NCI-H748 (cell line): Measurements from ENCODE around the gene ZNF318.
"Not testable (repeated sequence)": the region's sequence is repeated elsewhere in the genome, so short reads cannot be mapped to it uniquely, and the experiment has no call there.

Experiments used
- DNase-seq: peaks from one replicate; lab custom pipeline; 2025; ENCODE audit not compliant: unreplicated experiment; lab: John Stamatoyannopoulos, UW

Gene ZNF318

DNA sequence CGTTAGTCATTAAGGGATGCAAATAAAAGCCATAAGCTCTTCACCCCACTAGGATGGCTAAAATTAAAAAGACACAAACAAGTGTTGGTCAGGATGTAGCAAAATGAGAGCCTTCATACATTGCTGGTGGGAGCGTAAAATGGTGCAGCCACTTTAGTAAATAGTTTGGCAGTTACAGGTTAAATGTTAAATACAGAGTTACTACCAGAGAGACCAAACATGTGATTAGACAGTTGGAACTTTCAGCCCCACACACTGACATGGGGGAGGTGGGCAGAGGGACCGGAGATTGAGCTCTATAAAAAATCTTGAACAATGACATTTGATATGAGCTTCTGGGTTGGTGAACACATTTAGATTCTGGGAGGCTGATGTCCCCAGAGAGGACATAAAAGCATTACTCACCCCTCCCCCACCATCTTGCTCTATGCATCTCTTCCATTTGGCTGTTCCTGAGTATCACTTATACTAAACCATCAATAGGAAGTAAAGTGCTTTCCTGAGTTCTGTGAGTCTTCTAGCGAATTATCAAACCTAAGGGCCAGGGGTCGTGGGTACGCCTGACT lies 20.4 kb upstream of the ZNF318 start:
- no peak for DNase-seq

DNA sequence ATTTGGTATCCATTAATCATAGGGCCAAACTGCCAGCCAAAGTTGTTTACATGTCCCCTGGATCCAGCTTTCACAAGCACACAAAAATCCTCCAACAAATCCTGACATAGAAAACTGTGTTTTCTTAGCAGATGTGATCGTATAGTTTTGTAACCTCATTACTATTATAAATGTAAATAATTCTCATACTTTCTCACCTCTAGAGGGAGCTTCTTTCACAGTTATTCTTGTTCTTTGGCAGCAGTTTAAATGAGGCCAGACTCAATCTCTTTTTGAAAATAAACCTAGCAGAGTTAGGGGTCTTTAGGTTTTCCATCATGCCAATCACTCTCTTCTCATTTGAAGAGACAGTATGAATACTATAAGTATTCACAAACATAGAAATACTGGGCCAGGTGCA lies 17.0 kb upstream of the ZNF318 start:
- DNase-seq, result peak; percentile 71

DNA sequence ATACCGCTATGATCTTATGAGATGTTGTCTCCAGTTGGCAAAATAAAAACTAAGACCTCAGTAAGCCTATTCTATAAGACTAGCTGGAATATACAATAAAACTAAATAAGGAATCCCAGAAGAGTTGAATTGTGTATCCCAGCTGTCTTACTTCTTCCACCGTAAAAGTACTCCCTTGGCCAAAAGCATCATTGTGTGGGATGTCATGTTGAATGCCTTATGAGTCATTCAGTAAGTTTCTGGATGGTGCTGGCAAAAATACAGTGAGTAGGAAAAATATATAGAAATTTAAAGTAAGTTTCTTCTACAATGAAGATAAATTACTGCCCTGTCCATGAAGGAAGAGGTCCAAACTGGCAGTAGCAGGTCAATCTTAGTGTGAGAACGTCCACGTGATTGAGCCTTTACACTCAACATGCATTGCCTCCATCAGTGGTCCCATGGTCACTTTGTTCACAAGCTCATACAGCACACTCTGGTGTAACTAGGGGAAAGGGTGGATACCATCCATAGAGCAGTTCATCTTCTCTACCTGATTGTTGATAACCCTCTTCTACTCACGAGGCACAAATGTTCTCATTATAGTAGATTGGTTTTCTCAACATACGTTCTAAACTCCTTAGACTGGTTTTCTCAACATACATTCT lies 13.7 kb upstream of the ZNF318 start:
- no peak for DNase-seq

DNA sequence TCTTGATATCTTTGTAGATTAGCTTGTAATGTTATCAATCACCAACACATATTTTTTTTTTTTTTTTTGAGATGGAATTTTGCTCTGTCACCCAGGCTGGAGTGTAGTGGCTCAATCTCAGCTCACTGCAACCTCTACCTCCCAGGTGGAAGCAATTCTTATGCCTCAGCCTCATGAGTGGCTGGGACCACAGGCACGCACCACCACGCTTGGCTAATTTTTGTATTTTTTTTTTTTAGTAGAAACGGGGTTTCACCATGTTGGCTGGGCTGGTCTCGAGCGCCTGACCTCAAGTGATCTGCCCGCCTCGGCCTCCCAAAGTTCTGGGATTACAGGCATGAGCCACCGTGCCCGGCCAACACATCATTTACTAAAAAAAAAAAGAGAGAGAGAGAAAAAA lies 11.4 kb upstream of the ZNF318 start:
- DNase-seq, result not testable (repeated sequence)

DNA sequence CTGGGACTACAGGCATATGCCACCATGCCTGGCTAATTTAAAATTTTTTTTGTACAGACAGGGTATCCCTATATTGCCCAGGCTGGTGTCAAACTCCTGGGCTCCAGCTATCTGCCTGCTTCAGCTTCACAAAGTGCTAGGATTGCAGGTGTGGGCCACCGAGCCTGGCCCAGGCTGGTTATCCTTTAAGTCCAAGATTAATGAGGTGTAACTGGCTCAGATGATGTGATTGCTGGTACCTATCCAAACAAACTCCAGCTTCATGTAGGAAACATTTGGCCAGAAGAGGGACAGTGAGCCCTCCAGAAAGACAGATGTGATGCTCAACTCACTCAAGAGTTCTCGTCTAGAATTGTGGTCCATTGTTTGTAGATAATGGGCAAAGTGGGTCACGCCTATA lies 9.2 kb upstream of the ZNF318 start:
- no peak for DNase-seq

DNA sequence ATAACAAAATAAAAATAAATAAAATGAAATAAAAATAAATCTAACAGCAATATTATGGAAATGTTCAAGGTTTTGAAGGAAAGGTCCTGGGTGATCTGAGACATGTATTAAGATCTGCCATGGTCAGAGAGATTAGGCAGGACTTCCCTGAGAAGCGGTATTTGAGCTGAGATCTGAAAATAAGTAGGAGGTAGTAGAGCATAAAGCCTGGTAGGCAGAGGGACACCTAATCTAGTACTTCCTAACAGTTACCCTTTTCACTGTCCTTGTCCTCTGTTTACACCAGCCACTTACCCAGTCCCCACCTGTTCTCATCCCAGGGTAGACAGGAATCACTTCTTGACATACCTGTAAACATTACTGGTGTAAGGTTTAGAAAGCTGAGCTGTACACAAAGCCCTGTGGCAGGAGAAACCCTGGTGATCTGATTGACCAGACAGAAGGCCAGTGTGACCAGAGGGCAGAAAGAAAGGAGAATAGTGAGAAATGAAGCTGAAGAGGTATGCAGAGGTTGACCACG lies 8.3 kb upstream of the ZNF318 start:
- no peak for DNase-seq

DNA sequence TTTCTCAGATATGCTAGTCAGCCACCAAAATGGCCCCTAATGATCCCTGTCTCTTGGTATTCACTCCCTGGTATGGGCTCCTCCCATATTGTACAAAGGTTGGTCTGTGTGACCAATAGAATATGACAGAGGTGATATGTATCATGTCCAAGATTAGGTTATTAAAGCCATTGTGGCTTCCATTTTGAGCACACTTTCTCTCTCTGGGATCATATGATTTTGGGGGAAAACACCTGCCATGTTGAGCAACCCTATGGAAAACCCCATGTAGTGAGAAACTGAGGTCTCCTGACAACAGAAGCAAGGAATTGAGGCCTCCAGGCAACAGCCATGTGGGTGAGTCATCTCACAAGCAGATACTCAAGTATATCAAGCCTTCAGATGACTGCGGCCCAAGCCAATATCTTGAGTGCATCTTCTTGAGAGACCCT lies 7.1 kb upstream of the ZNF318 start:
- DNase-seq, result no peak

DNA sequence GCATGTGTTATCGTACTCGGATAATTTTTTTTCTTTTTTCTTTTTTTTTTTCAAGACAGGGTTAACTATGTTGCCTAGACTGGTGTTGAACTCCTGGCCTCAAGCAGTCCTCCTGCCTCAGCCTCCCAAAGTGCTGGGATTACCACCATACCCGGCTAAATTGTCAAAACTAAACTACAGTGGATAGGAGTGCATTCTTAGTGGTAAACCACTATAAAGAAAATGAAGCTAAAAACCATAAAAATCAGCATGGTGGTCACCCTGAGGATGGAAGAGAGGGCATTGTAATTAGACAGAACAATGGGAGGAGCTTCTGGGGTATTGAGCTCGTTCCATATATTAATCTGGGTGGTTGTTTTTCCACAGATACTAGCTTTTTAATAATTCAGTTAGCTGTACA lies 6.2 kb upstream of the ZNF318 start:
- DNase-seq, result no peak

DNA sequence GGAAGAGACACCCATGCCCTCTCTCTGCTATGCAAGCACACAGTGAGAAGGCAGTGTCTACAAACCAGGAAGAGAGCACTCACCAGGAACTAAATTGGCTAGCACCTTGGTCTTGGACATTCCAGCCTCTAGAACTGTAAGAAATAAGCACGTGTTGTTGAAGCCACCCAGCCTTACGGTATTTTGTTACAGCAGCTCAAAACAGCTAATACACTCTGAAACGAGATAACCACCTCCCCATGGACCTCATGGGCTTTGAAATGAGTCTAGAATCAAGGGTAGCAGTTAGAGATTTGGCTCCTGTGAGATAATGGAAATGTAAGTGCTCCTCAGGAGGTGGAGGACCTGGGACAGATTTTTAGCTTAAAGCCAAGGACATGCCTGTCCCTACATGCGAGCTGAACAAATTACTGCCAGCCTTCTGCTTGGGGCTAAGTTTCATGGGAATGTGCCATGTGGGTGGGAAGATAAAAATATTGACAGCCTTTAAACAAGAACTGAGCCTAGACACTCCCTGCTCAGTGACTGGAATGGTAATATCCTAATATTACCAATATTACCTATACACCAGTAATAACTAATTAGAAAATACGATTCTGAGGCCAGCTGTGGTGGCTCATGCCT lies 3.9 kb upstream of the ZNF318 start:
- no peak for DNase-seq

DNA sequence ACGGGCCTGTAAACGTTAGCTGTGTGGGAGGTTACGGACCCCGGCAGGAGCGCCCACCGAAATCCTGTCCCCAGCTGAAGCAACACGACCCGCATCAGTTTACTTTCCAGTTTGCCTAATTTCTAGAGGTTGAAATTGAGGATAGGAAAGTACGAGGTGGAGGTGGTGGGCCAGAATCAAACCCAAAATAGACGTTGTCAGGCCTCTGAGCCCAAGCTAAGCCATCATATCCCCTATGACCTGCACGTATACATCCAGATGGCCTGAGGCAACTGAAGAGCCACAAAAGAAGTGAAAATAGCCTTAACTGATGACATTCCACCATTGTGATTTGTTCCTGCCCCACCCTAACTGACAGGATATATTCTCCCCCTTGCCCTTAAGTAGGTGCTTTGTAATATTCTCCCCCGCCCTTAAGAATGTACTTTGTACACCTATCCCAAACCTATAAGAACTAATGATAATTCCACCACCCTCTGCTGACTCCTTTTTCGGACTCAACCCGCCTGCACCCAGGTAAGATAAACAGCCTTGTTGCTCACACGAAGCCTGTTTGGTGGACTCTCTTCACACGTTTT lies 645 bp upstream of the ZNF318 start:
- DNase-seq, result not testable (repeated sequence)

DNA sequence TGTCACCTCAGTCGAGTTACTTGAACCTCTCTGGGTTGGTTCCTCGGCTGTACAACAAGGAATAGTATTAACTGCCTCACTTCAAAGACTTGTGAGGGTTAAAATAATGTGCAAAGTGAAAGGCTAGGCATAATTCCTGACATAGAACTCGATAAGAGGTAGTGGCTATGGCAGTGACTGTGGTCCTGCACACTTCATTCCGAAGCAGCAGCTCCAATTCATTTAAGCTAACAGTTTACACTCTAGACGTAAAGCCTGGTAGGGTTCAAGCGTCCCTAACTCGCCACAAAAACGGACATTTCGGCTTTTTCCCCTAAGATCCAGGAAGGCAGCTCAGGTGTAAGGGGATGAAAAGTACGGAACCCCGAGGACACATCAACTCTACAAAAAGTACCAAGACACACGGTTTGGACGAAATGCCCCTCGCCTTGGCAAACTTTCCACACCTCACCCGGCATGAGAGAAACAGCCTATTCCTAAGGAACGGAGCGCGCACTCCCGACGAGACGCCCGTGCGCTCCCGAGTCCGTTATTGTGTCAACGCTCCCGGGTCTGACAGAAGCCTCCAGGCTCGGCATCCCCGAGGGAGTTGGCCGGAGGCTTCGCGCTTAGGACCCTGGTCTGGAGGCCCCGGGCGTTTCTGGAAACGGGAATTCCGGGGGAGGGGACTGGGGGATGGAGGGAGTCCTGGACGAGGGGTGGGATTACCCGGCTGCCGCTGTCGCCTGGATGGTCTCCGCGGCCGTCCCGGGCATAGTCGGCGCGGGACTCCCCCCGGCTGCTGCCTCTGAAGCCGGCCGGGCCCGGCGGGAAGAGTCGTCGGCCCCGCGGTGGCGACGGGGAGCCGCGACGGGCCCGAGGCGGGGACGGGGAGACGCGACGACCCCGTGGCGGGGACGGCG lies 937 bp downstream of the ZNF318 start:
- peak; percentile 71 for DNase-seq

DNA sequence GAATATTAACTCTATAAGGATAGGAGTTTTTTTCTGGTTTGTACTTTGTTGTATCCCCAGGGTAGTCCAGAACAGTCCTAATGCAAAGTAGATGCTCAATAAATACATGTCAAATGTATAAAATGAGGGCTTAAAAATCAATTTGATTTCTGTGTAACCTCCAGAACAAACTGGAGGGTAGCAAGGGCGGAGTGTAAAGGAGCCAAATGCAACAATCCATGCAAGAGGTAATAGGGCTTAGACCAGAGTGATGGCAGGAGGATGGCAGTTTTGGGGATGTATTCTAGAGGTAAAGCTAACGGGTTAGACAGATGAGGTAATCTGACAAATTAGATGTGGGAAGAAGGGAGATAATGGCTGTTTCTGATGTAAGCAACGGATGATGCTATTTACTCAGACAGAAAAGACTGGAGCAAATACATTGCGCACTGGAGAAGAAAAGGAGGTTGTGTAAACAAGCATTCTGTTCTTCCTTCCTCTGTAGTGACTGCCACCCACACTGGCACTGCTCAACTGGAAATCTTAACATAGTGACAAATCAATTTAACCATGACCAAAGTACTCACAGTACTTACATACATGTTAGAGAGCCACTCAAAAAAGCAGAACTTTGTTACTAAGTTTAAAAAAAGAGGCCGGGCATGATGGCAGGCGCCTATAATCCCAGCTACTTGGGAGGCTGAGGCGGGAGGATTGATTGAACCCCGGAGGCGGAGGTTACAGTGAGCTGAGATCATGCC lies 2.0 kb downstream of the ZNF318 start:
- DNase-seq, result peak; percentile 20

DNA sequence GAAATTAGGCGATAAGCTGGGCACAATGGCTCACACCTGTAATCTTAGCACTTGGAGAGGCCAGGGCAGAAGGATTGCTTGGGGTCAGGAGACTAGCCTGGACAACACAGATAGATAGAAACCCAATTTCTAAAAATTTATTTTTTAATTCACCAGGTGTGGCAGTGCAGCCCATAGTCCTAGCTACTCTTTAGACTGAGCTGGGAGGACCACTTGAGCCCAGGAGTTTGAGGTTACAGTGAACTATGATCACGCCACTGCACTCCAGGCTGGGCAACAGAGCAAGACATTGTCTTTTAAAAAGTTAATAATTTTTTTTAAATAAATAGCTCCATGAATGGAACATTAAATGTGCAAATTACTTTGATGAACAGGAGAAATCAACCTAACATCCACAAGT lies 8.2 kb downstream of the ZNF318 start:
- no peak for DNase-seq

DNA sequence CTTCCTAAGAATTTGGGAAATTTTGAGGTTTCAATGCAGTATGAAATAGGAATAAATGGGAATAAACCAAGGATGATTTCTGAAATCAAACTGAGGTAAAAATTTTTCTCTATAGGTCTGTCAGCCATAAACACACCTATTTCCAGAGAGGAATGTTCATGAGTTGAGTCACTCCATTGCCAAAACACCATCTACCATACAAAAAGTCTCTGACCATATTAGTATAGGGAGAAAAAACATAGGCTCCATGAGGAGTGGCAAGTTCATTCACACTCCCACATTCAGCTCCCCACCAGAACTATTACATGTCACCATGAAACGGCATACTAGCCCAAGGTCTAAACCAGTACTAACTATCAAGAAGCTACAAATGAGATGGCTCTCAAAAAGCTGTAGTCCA lies 9.6 kb downstream of the ZNF318 start:
- no peak for DNase-seq

DNA sequence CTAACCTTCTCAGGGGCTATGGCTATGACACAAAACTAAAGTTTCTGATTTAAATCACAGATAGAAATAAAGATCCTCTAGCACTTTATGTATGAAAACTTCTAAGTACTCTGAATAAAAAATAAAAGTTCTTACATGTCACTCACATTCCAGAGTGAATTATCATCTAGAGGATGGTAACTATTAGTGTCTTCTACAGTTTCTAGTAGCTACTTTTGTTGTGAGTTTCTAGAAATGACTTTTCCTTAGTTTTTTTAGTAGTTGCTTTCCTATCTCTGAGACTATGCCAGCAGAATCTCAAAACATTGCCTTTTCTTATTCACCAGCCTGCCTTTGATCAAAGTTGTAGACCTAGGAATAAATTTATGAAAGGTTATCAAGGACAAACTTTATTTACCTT lies 10.1 kb downstream of the ZNF318 start:
- no peak for DNase-seq

DNA sequence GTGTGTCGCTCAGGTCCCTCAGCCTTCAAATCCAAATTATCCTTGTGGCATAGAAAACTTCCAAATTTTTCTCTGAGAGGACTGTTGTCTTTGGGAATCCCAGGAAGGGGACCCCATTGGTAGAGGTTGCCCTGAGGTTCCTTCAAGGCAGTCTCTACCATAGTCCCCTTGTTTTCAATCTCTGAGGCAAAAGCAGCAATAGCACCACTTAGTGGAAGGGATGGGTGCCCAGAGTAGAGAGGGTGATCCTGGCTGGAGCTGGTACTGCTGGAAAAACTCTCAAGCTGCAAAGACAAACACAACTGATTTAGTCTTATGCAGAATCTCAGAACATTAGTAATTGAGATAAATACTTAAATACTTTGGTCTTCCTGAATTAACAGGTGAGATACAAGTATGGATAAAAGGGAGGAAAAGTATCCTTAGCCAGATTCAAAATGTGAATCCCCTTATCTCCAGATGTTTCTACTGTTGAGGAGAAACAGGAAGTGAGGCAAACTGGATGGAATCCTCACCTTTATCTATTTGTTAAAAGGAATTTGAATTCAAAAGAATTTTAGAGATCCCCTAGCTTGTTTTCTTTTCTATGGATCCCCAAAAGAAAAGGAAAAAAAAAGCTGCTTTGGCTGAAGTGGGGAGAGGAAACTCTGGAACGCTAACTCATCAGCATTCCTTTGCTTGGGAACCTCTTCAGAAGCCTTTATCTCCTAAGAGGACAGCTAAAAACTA lies 13.4 kb downstream of the ZNF318 start:
- DNase-seq, result no peak

DNA sequence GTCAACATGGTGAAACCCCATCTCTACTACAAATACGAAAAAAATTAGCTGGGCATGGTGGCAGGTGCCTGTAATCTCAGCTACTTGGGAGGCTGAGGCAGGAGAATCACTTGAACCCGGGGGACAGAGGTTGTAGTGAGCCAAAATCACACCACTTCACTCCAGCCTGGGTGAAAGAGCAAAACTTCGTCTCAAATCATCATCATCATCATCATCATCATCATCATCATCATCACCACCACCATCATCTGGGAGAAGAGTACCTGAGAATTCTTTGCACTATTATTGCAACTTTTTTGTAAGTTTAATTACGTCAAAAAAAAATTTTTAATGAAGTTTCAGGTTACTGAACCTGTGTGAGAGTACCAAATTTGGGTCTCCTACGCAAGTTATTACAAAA lies 17.5 kb downstream of the ZNF318 start:
- DNase-seq, result not testable (repeated sequence)

DNA sequence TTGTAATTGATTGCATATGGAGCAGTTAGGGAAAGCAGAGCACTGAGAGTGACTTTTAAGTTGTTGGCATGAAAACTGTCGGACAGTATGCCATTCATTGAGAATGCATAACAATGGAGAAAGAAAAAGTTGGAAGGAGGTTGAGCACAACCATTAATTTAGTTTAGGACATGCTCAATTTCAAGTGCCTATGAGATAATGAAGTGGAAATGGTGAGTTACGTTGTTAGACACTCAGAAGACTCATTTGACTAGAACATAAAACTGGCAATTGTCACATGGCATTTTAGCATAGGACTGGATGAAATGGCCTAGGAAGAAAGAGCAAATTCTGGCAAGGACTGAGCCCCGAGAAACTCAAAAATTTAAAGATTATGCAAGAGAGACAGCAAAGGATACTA lies 22.0 kb downstream of the ZNF318 start:
- no peak for DNase-seq

DNA sequence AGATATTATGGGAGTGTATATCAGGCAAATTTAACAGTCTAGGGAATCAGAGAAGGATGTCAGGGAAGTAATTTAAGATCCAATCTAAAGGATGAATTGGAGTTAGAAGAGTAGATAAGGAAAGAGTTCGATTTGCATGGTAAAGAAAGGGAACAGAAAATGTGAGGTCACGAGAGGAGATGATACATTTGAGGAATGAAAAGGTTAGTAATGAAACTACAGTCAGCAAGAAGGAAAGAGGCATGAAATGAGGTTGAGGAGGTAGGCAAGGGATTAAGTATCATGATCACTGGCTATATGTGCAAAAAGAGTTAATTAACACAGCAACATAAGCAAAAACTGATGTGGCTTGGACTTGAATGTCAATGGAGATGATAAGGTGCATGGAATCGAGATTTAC lies 22.4 kb downstream of the ZNF318 start:
- no peak for DNase-seq

DNA sequence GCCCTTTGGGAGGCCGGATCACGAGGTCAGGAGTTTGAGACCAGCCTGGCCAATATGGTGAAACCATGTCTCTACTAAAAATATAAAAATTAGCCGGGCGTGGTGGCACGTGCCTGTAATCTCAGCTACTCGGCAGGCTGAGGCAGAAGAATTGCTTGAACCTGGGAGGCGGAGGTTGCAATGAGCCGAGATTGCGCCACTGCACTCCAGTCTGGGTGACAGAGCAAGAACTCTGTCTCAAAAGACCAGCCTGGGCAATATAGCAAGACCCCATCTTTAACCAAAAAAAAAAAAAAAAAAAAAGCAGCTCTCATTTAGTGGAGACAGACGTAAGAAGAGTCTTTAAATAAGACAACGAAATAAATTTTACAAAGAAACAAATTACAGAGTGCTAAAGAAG lies 23.2 kb downstream of the ZNF318 start:
- not testable (repeated sequence) for DNase-seq
